ENCODE measurements around the gene PSMB1.
A peak's percentile ranks its signal among the peaks of the same experiment; 100 is the strongest.
"Not testable (repeated sequence)": the region's sequence is repeated elsewhere in the genome, so short reads cannot be mapped to it uniquely, and the experiment has no call there.

PSMB1 gene

DNA sequence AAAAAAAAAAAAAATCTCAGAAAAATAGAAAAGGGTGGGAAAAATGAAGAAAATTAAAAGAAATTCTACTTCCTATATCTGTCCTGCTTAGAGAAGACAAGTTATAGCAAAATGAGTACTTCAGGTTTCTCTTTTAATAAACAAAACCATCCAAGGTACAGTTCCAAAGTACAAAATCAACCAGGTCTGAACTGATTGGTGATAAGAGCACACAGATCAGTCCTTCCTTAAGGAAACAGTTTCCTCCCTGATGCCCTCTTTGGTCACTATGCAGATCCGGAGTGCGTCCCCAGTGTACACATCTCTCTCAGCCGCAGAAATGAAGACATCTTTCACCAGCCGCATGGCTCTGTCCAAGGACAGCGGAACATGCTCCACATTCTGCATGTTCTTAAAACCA, 18.1 kb downstream of the PSMB1 start:
- no peak for DNase-seq (ENCODE audit: low spot score)

- DNase-seq (ENCODE audit: low spot score) = no peak
Measured at GRCh38 chr6:170533792-170534191, 19.3 kb downstream of the PSMB1 start.

- DNase-seq (ENCODE audit: low spot score) = no peak
Measured at GRCh38 chr6:170532867-170533488, 20.1 kb downstream of the PSMB1 start.

GRCh38 chr6:170529839-170530469, 23.2 kb downstream of the PSMB1 start:
- DNase-seq (ENCODE audit: low spot score) = peak; percentile 79

DNA sequence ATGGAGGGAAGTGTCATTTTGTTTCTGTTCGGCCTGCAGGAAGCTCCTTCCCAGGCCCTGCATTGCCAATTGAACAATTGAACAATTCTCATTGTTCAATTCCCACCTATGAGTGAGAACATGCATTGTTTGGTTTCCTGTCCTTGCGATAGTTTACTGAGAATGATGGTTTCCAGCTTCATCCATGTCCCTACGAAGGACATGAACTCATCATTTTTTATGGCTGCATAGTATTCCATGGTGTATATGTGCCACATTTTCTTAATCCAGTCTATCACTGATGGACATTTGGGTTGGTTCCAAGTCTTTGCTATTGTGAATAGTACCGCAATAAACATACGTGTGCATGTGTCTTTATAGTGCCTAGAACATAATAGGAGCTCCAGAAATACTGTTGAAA, 25.1 kb downstream of the PSMB1 start:
- not testable (repeated sequence) for DNase-seq (ENCODE audit: low spot score)

DNA sequence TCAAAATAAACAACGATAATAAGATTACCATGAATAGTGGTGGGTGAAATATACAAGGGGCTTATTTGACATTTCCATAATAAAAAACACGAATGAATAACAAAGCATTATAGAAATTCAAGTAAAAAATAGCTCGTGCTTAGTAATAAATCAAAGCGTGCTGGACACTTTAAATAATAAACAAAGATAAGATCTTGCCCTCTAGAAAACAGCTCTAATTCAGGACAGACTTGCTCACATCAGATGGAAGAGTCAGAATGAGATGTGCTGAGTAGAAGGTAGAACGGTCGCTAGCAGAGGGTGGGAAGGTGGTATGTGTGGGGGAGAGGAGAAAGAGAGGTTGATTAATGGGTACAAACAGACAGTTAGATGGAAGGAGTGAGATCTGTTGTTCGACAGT, 27.3 kb downstream of the PSMB1 start:
- DNase-seq (ENCODE audit: low spot score) = no peak

DNA sequence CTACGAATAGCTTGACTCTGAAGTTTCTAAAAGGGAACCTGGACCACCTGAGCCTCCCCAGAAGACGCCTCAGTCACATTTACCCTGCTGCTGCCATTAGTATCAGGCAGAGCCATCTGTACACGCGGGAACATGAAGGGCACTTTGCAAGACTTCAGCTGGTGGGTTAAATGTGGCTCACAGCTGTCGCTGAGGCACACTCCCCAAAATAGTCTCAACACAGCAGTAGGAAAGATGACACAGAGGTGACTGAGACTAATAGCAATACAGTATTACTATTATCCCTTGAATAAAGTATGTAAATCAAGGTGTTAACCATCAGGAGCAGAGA, 29.0 kb downstream of the PSMB1 start:
- no peak for DNase-seq (ENCODE audit: low spot score)

DNA sequence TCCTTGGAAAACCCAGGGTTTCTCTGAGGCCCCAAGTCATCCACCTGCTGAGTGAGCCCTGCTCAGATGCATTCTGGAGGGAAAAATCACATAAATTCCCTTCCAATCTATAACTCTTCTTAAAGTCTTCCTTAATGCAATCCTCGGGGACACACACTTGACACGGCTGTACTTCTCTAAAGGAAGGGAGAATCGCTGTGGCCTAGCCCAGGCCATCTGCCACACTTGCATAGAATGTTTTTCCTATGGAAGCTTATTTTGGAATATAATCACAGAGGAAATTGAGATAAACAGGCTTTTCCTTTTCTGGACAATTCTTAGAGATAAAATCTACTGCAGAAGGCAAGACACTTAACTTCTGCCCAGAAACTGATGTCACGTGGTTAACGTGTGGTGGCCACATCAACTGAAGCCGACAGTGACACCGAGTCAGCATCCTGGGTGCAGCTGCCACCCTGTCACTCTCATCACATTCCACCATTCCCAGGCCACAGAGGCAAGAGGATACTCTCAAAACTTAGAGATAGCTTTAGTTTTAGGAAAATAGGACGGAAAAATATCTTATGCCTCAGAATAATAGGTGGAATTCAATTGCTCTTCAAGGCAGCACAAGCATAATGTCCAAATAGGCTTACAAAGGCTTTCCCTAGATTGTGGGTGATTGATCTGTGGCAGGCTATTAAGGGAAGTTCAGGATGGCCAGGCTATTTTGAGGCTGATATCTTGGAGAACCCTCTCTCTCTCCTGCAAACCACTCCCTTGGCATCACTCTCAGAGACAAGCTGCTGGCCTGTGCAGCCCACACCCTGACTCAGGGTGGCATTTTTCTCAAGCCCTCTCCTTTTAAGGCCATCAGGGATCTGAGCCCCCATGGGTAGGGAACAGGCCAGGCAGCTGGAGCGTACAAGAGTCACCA, 29.6 kb downstream of the PSMB1 start:
- no peak for DNase-seq (ENCODE audit: low spot score)

GRCh38 chr6:170522565-170523183, 30.4 kb downstream of the PSMB1 start:
- peak; percentile 68 for DNase-seq (ENCODE audit: low spot score)

DNA sequence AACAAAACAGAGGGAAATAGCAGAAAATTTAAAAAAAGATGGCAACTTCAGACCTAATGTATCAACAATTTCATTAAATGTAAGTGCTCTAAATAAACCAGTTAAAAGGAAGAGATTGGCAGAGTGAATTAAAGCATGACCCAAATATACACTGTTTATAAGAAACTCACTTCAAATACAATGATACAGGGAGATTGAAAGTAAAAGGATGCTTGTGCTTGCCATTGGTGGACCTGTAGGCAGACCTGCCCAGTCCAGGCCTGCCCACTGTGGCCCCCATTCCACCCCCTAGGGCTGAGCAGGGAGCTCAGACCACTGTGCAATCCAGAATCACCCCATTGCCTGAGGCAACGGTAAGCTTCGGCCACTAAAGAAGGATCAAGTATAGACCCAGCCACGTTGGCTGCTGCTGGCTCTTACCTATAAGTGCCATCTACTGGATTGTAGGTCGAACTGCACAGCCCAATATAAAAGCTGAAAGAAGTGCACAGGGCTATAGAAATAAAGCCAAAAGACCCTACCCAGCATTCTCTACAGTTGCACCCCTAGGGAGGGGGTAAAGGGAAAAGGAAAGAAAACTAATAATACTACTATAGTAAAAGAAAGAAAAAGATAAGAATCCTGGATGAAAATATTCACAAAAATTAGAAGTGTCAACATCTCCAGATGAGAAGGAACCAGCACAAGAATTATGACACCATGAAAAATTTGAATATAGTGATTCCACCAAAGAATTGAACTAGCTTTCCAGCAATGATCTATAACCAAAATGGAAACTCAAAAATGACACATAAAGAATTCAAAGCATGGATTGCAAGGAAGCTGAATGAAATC, 36.1 kb downstream of the PSMB1 start:
- peak; percentile 73 for DNase-seq (ENCODE audit: low spot score)

- DNase-seq (ENCODE audit: low spot score) = no peak
Measured at GRCh38 chr6:170514908-170515307, 38.2 kb downstream of the PSMB1 start.

- no peak for DNase-seq (ENCODE audit: low spot score)
Measured at GRCh38 chr6:170512249-170512648, 40.9 kb downstream of the PSMB1 start.

DNA sequence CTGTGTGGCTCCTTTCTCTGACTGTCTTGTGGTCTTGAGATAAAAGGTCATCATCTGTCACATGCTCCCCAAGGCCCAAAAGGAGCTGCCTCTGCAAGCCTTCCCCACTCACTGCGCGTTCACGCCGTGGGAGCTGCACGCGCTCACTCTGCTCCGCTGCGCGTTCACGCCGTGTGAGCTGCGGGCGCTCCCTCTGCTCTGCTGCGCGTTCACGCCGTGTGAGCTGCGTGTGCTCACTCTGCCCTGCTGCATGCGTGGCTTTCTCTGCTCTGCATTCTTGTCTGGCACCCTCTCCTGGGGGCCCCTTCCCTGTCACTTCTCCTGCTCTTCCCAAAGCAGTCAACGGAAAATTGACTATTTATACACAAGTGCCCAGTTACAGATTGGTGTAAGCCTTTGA, 42.5 kb downstream of the PSMB1 start:
- DNase-seq (ENCODE audit: low spot score) = no peak

- DNase-seq (ENCODE audit: low spot score) = no peak
Measured at GRCh38 chr6:170509723-170510018, 43.4 kb downstream of the PSMB1 start.

- DNase-seq (ENCODE audit: low spot score) = not testable (repeated sequence)
Measured at GRCh38 chr6:170508892-170509722, 44.0 kb downstream of the PSMB1 start.

- not testable (repeated sequence) for DNase-seq (ENCODE audit: low spot score)
Measured at GRCh38 chr6:170508275-170508674, 44.8 kb downstream of the PSMB1 start.

GRCh38 chr6:170507728-170508127, 45.4 kb downstream of the PSMB1 start:
- DNase-seq (ENCODE audit: low spot score) = not testable (repeated sequence)

DNA sequence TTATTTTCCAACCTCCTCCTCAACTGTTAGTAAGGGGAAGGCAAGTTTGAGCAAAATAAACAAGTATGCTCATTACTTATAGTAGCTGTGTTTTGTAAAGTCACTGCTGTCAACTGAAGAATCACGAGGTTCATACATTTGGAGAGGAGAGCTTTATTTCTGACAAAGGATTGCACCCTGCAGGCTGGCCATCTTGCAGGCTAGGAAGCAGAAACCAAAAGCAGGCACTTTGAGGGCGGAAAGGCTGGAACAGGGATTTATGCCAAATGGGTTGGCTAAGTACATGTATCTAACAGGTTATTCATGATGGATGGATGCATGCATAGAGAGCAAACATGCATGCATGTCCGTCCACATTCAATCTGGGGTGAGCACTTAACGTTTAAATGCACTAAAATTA, 46.7 kb downstream of the PSMB1 start:
- DNase-seq (ENCODE audit: low spot score) = no peak

GRCh38 chr6:170505306-170505705, 47.8 kb downstream of the PSMB1 start:
- no peak for DNase-seq (ENCODE audit: low spot score)

GRCh38 chr6:170504479-170504878, 48.6 kb downstream of the PSMB1 start:
- no peak for DNase-seq (ENCODE audit: low spot score)

DNA sequence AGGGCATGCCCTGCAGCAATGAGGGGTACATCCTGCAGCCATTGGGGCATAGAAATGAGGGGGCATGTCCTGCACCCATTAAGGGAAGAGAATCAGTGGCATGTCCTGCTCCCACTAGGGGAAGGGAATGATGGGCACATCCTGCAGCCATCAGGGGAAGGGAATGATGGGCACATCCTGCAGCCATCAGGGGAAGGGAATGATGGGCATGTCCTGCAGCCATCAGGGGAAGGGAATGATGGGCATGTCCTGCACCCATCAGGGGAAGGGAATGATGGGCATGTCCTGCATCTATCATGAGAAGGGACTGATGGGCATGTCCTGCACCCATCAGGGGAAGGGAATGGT, 49.7 kb downstream of the PSMB1 start:
- no peak for DNase-seq (ENCODE audit: low spot score)
